Measurements from ENCODE around the gene TGFBR3. TPM values are rescaled to one million over a fixed set of nuclear protein-coding genes. Genes with fewer than 3 reads are reported as not detected.

TGFBR3 gene
- total RNA-seq, 1 donor from 2014 or later, result 2.5 TPM

DNA sequence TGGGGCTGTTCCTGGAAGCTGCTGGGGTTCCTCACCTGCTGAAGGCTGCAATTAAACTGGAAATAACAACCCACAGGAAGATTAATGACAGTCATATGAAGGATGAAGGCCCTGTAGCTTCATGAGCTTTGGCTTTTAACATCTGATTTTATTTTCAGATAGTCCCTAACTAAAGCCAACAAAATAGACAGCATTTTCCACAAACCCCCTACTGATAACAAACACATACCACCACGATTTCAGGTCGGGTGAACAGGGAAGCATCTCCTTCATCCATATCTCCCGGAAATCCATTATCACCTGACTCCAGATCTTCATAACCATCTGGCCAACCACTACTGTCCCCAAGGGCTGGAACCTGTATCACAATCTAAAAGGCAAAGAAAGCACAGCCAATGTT, 169.6 kb downstream of the TGFBR3 start:
- no peak overlapping the region for H3K4me2 ChIP-seq (ENCODE audit: low read length)
- H3K36me3 Mint-ChIP-seq (ENCODE audit: low read depth, unreplicated experiment), result peaks cover 2% of the 10 kb centered on the region
- no peaks in the 10 kb centered on the region for H3K4me1 ChIP-seq (ENCODE audit: insufficient read depth, low read length)
- DNase-seq (ENCODE audit: low read depth) (no peak), FAIRE-seq (no peak)
- H3K27ac Mint-ChIP-seq (ENCODE audit: unreplicated experiment), result no peak overlapping the region
- H3K27me3 ChIP-seq (ENCODE audit: insufficient read depth, low read length), result no peaks in the 10 kb centered on the region
- H3K79me2 ChIP-seq (ENCODE audit: insufficient read depth, low read length), result no peaks in the 10 kb centered on the region
- no peaks in the 10 kb centered on the region for H3K9me3 Mint-ChIP-seq (ENCODE audit: unreplicated experiment)
- TF ChIP-seq, protein P1, sequence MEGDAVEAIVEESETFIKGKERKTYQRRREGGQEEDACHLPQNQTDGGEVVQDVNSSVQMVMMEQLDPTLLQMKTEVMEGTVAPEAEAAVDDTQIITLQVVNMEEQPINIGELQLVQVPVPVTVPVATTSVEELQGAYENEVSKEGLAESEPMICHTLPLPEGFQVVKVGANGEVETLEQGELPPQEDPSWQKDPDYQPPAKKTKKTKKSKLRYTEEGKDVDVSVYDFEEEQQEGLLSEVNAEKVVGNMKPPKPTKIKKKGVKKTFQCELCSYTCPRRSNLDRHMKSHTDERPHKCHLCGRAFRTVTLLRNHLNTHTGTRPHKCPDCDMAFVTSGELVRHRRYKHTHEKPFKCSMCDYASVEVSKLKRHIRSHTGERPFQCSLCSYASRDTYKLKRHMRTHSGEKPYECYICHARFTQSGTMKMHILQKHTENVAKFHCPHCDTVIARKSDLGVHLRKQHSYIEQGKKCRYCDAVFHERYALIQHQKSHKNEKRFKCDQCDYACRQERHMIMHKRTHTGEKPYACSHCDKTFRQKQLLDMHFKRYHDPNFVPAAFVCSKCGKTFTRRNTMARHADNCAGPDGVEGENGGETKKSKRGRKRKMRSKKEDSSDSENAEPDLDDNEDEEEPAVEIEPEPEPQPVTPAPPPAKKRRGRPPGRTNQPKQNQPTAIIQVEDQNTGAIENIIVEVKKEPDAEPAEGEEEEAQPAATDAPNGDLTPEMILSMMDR (IDR thresholded peaks at IDR 0.05; ENCODE audit: insufficient read depth, low read depth, low read length), result no peak
- no peak for TF ChIP-seq EZH2 (IDR thresholded peaks at IDR 0.05; ENCODE audit: insufficient read depth, low read length)
- no peak overlapping the region for H3K27ac ChIP-seq (ENCODE audit: low read depth, low read length)
- H3K9ac ChIP-seq (ENCODE audit: low read length), result no peak overlapping the region
- no peak overlapping the region for H3K4me3 Mint-ChIP-seq (ENCODE audit: unreplicated experiment)
- H3K27me3 Mint-ChIP-seq (ENCODE audit: low read depth, unreplicated experiment), result no peaks in the 10 kb centered on the region
- no peak overlapping the region for H2AFZ ChIP-seq (ENCODE audit: low read depth, low read length)
- H3K36me3 ChIP-seq (ENCODE audit: insufficient read depth, low read length), result no peaks in the 10 kb centered on the region
- H3K4me3 ChIP-seq (ENCODE audit: insufficient read depth, low read depth, low read length), result no peak overlapping the region
- H3K4me1 Mint-ChIP-seq (ENCODE audit: low read depth, unreplicated experiment), result no peaks in the 10 kb centered on the region
- H3K9me3 ChIP-seq (ENCODE audit: insufficient read depth, low read depth, low read length), result no peaks in the 10 kb centered on the region
- no peaks in the 10 kb centered on the region for H4K20me1 ChIP-seq (ENCODE audit: insufficient read depth, low read length)

DNA sequence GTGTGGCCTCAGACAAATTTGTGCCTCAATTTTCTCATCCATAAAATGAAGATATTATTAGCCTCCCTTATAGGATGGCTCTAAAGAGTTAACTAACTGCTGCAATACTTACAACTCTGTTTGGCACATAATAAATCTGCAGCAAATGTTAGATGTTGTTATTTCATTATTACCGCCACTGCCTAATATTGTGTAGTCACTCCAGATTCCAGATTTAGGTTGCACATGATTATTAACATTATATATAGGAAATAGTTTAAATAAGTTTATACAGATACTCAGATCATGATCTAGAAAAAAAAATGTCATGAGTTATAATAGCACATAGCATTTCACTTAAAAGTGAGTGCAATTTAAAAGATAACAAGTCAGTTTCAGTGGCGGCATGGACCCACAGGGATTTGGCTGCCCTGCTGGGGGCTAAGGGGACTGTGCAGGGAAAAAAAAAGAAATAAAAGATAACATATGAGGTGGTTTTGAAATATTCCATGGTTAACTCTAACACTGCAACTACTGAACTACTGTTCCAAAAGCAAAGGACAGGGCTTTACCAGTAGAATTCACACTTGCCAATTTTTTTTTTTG, 170.4 kb downstream of the TGFBR3 start:
- FAIRE-seq, result no peak

More for the DNA sequence above, 170.4 kb downstream of the TGFBR3 start:
- Mint-ChIP-seq H3K27ac (ENCODE audit: unreplicated experiment) (no peak overlapping the region), H3K9me3 (ENCODE audit: unreplicated experiment) (no peaks in the 10 kb centered on the region), H3K36me3 (ENCODE audit: low read depth, unreplicated experiment) (peaks cover 2% of the 10 kb centered on the region), H3K4me3 (ENCODE audit: unreplicated experiment) (no peak overlapping the region), H3K27me3 (ENCODE audit: low read depth, unreplicated experiment) (no peaks in the 10 kb centered on the region), H3K4me1 (ENCODE audit: low read depth, unreplicated experiment) (no peaks in the 10 kb centered on the region)
- H3K4me3 ChIP-seq (ENCODE audit: insufficient read depth, low read depth, low read length), result no peak overlapping the region
- no peaks in the 10 kb centered on the region for H3K27me3 ChIP-seq (ENCODE audit: insufficient read depth, low read length)
- no peaks in the 10 kb centered on the region for H3K9me3 ChIP-seq (ENCODE audit: insufficient read depth, low read depth, low read length)
- H2AFZ ChIP-seq (ENCODE audit: low read depth, low read length), result no peak overlapping the region
- no peak overlapping the region for H3K27ac ChIP-seq (ENCODE audit: low read depth, low read length)
- H3K9ac ChIP-seq (ENCODE audit: low read length), result no peak overlapping the region
- no peak overlapping the region for H3K4me2 ChIP-seq (ENCODE audit: low read length)
- no peak for TF ChIP-seq EZH2 (IDR thresholded peaks at IDR 0.05; ENCODE audit: insufficient read depth, low read length)
- TF ChIP-seq, protein P1 (IDR thresholded peaks at IDR 0.05; ENCODE audit: insufficient read depth, low read depth, low read length), result no peak
- H3K4me1 ChIP-seq (ENCODE audit: insufficient read depth, low read length), result no peaks in the 10 kb centered on the region
- no peaks in the 10 kb centered on the region for H3K36me3 ChIP-seq (ENCODE audit: insufficient read depth, low read length)
- no peak for DNase-seq (ENCODE audit: low read depth)
- H3K79me2 ChIP-seq (ENCODE audit: insufficient read depth, low read length), result no peaks in the 10 kb centered on the region
- no peaks in the 10 kb centered on the region for H4K20me1 ChIP-seq (ENCODE audit: insufficient read depth, low read length)

Measured in astrocyte (in vitro differentiated cells and primary cell).